SIG-M5 treated with dmso at 0.1 percent for 504 hours (cell line): Measurements from ENCODE around the gene MEOX2.

Experiments used
- DNase-seq: peaks from one replicate; lab custom pipeline; 2025; ENCODE audit not compliant: unreplicated experiment; lab: John Stamatoyannopoulos, UW

MEOX2 gene

GRCh38 chr7:15681631-15682030 lies 4.9 kb downstream of the MEOX2 start:
- DNase-seq = no peak

- DNase-seq = no peak
These were observed 5.3 kb downstream of the MEOX2 start for GRCh38 chr7:15681186-15681585.

GRCh38 chr7:15680446-15680845 lies 6.0 kb downstream of the MEOX2 start:
- no peak for DNase-seq

GRCh38 chr7:15679306-15679705 lies 7.2 kb downstream of the MEOX2 start:
- DNase-seq = no peak

- no peak for DNase-seq
These were observed 7.8 kb downstream of the MEOX2 start for GRCh38 chr7:15678653-15679052.

GRCh38 chr7:15675379-15675778 lies 11.1 kb downstream of the MEOX2 start:
- DNase-seq = no peak

GRCh38 chr7:15674586-15674985 lies 11.9 kb downstream of the MEOX2 start:
- DNase-seq = no peak

- DNase-seq = no peak
These were observed 16.9 kb downstream of the MEOX2 start for GRCh38 chr7:15669443-15670090.

GRCh38 chr7:15667991-15668390 lies 18.5 kb downstream of the MEOX2 start:
- no peak for DNase-seq

- DNase-seq = no peak
These were observed 24.0 kb downstream of the MEOX2 start for GRCh38 chr7:15662451-15662850.

GRCh38 chr7:15658247-15658646 lies 28.2 kb downstream of the MEOX2 start:
- no peak for DNase-seq

- DNase-seq = no peak
These were observed 33.6 kb downstream of the MEOX2 start for GRCh38 chr7:15652776-15653290.

- no peak for DNase-seq
These were observed 34.8 kb downstream of the MEOX2 start for GRCh38 chr7:15651693-15652092.

GRCh38 chr7:15650787-15651186 lies 35.7 kb downstream of the MEOX2 start:
- DNase-seq = no peak

GRCh38 chr7:15648461-15648961 lies 38.0 kb downstream of the MEOX2 start:
- DNase-seq = no peak

- DNase-seq = no peak
These were observed 39.2 kb downstream of the MEOX2 start for GRCh38 chr7:15647309-15647708.

GRCh38 chr7:15643000-15643705 lies 43.3 kb downstream of the MEOX2 start:
- DNase-seq = no peak

GRCh38 chr7:15628876-15629275 lies 57.6 kb downstream of the MEOX2 start:
- DNase-seq = no peak

GRCh38 chr7:15626041-15626440 lies 60.4 kb downstream of the MEOX2 start:
- no peak for DNase-seq

- no peak for DNase-seq
These were observed 61.0 kb downstream of the MEOX2 start for GRCh38 chr7:15625466-15625865.

- no peak for DNase-seq
These were observed 65.0 kb downstream of the MEOX2 start for GRCh38 chr7:15621468-15621867.

GRCh38 chr7:15620491-15621185 lies 65.8 kb downstream of the MEOX2 start:
- no peak for DNase-seq
